Mucosa of rectum (tissue), 2 donors: ENCODE measurements around the gene HABP4.

Experiments
- H3K27ac ChIP-seq, 2 donors: one replicate each; pipeline ENCODE4 v1.7.0; 2013; ENCODE audit warnings: inconsistent platforms in 2 of 2, low read depth in 2 of 2, low read length in 2 of 2
- H3K27me3 ChIP-seq, 2 donors: one replicate each; pipeline ENCODE4 v1.7.0; 2013; ENCODE audit warnings: low read length in 2 of 2; ENCODE audit not compliant: control insufficient read depth in 2 of 2, insufficient read depth in 2 of 2
- H3K36me3 ChIP-seq, 2 donors: one replicate each; pipeline ENCODE4 v1.7.0; 2013; ENCODE audit warnings: low read length in 2 of 2; ENCODE audit not compliant: control insufficient read depth in 2 of 2, insufficient read depth in 2 of 2
- H3K4me1 ChIP-seq, 2 donors: one replicate each; pipeline ENCODE4 v1.7.0; 2013; ENCODE audit warnings: low read length in 2 of 2, mild to moderate bottlenecking in 1 of 2; ENCODE audit not compliant: control insufficient read depth in 2 of 2, insufficient read depth in 2 of 2
- H3K4me3 ChIP-seq, 2 donors: one replicate each; pipeline ENCODE4 v1.7.0; 2013; ENCODE audit warnings: low read length in 2 of 2
- H3K9ac ChIP-seq, 2 donors: one replicate each; pipeline ENCODE4 v1.7.0; 2013; ENCODE audit warnings: low read length in 2 of 2, low read depth in 1 of 2, mild to moderate bottlenecking in 1 of 2
- H3K9me3 ChIP-seq, 2 donors: one replicate each; pipeline ENCODE4 v1.7.0; 2013; ENCODE audit warnings: low read length in 2 of 2; ENCODE audit not compliant: control insufficient read depth in 2 of 2
- donor health status: healthy.
- donor health status: Normal muscosa, but diverticular disease.

HABP4 gene

GRCh38 chr9:96515621-96516470 lies 65.9 kb downstream of the HABP4 start:
- Histone ChIP-seq H3K4me3 (no peak overlapping the region), H3K4me1 (no peaks in the 10 kb centered on the region), H3K27me3 (no peaks in the 10 kb centered on the region), H3K9ac (no peak overlapping the region), H3K36me3 (peaks cover 7 to 12% of the 10 kb centered on the region in 2 donors), H3K9me3 (no peaks in the 10 kb centered on the region), H3K27ac (no peak overlapping the region)

GRCh38 chr9:96519095-96519494 lies 69.1 kb downstream of the HABP4 start:
- no peak overlapping the region for H3K4me3 ChIP-seq
- no peak overlapping the region for H3K9ac ChIP-seq
- peaks cover 0 to 9% of the 10 kb centered on the region in 2 donors for H3K36me3 ChIP-seq
- no peaks in the 10 kb centered on the region for H3K9me3 ChIP-seq
- H3K27me3 ChIP-seq: no peaks in the 10 kb centered on the region
- no peak overlapping the region for H3K27ac ChIP-seq
- no peaks in the 10 kb centered on the region for H3K4me1 ChIP-seq

- no peaks in the 10 kb centered on the region for H3K4me1 ChIP-seq
- no peak overlapping the region for H3K4me3 ChIP-seq
- no peak overlapping the region for H3K27ac ChIP-seq
- no peaks in the 10 kb centered on the region for H3K9me3 ChIP-seq
- no peaks in the 10 kb centered on the region for H3K27me3 ChIP-seq
- H3K36me3 ChIP-seq: peaks cover 0 to 6% of the 10 kb centered on the region in 2 donors
- no peak overlapping the region for H3K9ac ChIP-seq
Measured at GRCh38 chr9:96519787-96520186, 69.8 kb downstream of the HABP4 start.

- H3K4me1 ChIP-seq: no peaks in the 10 kb centered on the region
- no peaks in the 10 kb centered on the region for H3K9me3 ChIP-seq
- H3K9ac ChIP-seq: no peak overlapping the region
- H3K4me3 ChIP-seq: no peak overlapping the region
- H3K27me3 ChIP-seq: no peaks in the 10 kb centered on the region
- H3K27ac ChIP-seq: no peak overlapping the region
- H3K36me3 ChIP-seq: peaks cover 0 to 3% of the 10 kb centered on the region in 2 donors
Measured at GRCh38 chr9:96522366-96522765, 72.4 kb downstream of the HABP4 start.

- H3K36me3 ChIP-seq: peaks cover 0 to 3% of the 10 kb centered on the region in 2 donors
- H3K9ac ChIP-seq: no peak overlapping the region
- H3K4me1 ChIP-seq: no peaks in the 10 kb centered on the region
- no peak overlapping the region for H3K27ac ChIP-seq
- no peaks in the 10 kb centered on the region for H3K9me3 ChIP-seq
- H3K27me3 ChIP-seq: no peaks in the 10 kb centered on the region
- H3K4me3 ChIP-seq: no peak overlapping the region
Measured at GRCh38 chr9:96523374-96523773, 73.4 kb downstream of the HABP4 start.

- Histone ChIP-seq H3K4me3 (no peak overlapping the region), H3K4me1 (no peaks in the 10 kb centered on the region), H3K27me3 (no peaks in the 10 kb centered on the region), H3K36me3 (peaks cover 0 to 3% of the 10 kb centered on the region in 2 donors), H3K27ac (no peak overlapping the region), H3K9ac (no peak overlapping the region), H3K9me3 (no peaks in the 10 kb centered on the region)
Measured at GRCh38 chr9:96524045-96524444, 74.1 kb downstream of the HABP4 start.

GRCh38 chr9:96524764-96525163 lies 74.8 kb downstream of the HABP4 start:
- Histone ChIP-seq H3K27ac (no peak overlapping the region), H3K36me3 (peaks cover 0 to 3% of the 10 kb centered on the region in 2 donors), H3K4me3 (no peak overlapping the region), H3K4me1 (no peaks in the 10 kb centered on the region), H3K9ac (no peak overlapping the region), H3K27me3 (no peaks in the 10 kb centered on the region), H3K9me3 (no peaks in the 10 kb centered on the region)

- H3K9me3 ChIP-seq: no peaks in the 10 kb centered on the region
- H3K9ac ChIP-seq: no peak overlapping the region
- peaks cover 0 to 4% of the 10 kb centered on the region in 2 donors for H3K36me3 ChIP-seq
- no peaks in the 10 kb centered on the region for H3K27me3 ChIP-seq
- H3K4me3 ChIP-seq: no peak overlapping the region
- no peaks in the 10 kb centered on the region for H3K4me1 ChIP-seq
- no peak overlapping the region for H3K27ac ChIP-seq
Measured at GRCh38 chr9:96532173-96532572, 82.2 kb downstream of the HABP4 start.

GRCh38 chr9:96540106-96540505 lies 90.1 kb downstream of the HABP4 start:
- Histone ChIP-seq H3K9me3 (no peaks in the 10 kb centered on the region), H3K27ac (no peak overlapping the region), H3K36me3 (peaks cover 0 to 10% of the 10 kb centered on the region in 2 donors), H3K9ac (no peak overlapping the region), H3K27me3 (no peaks in the 10 kb centered on the region), H3K4me1 (no peaks in the 10 kb centered on the region), H3K4me3 (no peak overlapping the region)
